IMR-90 (cell line): ENCODE results near the gene BARX1. TPM values are rescaled to one million over a fixed set of nuclear protein-coding genes. Genes with fewer than 3 reads are reported as not detected.

Experiments
- ATAC-seq: fragments of 200-7000 bp; cut with Tn5 transposase; 2 replicates; pipeline ENCODE4 v1.9.1; 2020; ENCODE audit warnings: low read depth, mild to moderate bottlenecking, moderate library complexity
- BruUV-seq: library from RNA; stranded (reverse); fragments of 400-500 nt; replicated peaks from 2 replicates; lab custom pipeline; 2021; lab: Mats Ljungman, UMichigan
- CTCF ChIA-PET: fragments of 300-600 bp; formaldehyde crosslinking; extraction: SDS; loops from one replicate; lab custom pipeline; 2021; ENCODE audit warnings: antibody characterized with exemption; lab: Yijun Ruan, JAX
- POLR2A ChIA-PET: fragments of 300-600 bp; sonication (Branson Sonifier 250); formaldehyde crosslinking; loops from one replicate; lab custom pipeline; 2022; ENCODE audit warnings: antibody characterized with exemption; ENCODE audit not compliant: unreplicated experiment; lab: Charles Lee
- DNase-seq: peaks from one replicate; pipeline ENCODE4 v3.0.0; 2013
- H2AFZ ChIP-seq: replicated peaks from 2 replicates; pipeline ENCODE3; 2013; ENCODE audit warnings: low read length, mild to moderate bottlenecking; ENCODE audit not compliant: poor library complexity
- H2AK5ac ChIP-seq: 2 replicates; pipeline ENCODE4 v1.6.1; 2013; ENCODE audit warnings: low read depth, low read length, inconsistent platforms
- H2AK9ac ChIP-seq: replicated peaks from 2 replicates; pipeline ENCODE3; 2013; ENCODE audit warnings: mild to moderate bottlenecking, low read depth, low read length, moderate library complexity; ENCODE audit not compliant: poor library complexity
- H2BK120ac ChIP-seq: 2 replicates; pipeline ENCODE4 v1.6.1; 2013; ENCODE audit warnings: low read depth, low read length, inconsistent platforms
- H2BK15ac ChIP-seq: 3 replicates; pipeline ENCODE4 v1.6.1; 2013; ENCODE audit warnings: low read depth, low read length, inconsistent platforms
- H2BK20ac ChIP-seq: 2 replicates; pipeline ENCODE4 v1.6.1; 2013; ENCODE audit warnings: low read depth, mild to moderate bottlenecking, inconsistent platforms, low read length, moderate library complexity
- H2BK5ac ChIP-seq: 2 replicates; pipeline ENCODE4 v1.6.1; 2013; ENCODE audit warnings: mild to moderate bottlenecking, low read depth, low read length, inconsistent platforms; ENCODE audit not compliant: poor library complexity, severe bottlenecking
- H3K14ac ChIP-seq: replicated peaks from 2 replicates; pipeline ENCODE4 v1.6.1; 2013; ENCODE audit warnings: low read depth, low read length, inconsistent platforms
- H3K18ac ChIP-seq: 2 replicates; pipeline ENCODE4 v1.6.1; 2013; ENCODE audit warnings: low read depth, low read length, control low read depth
- H3K23ac ChIP-seq: 2 replicates; pipeline ENCODE4 v1.6.1; 2013; ENCODE audit warnings: low read depth, low read length, inconsistent platforms
- H3K27ac ChIP-seq: 2 replicates; pipeline ENCODE4 v1.5.1; 2013; ENCODE audit warnings: mild to moderate bottlenecking, control low read depth, low read length; ENCODE audit not compliant: insufficient read depth
- H3K27me3 ChIP-seq: 2 replicates; pipeline ENCODE4 v1.6.1; 2013; ENCODE audit warnings: low read length; ENCODE audit not compliant: control insufficient read depth, insufficient read depth
- H3K36me3 ChIP-seq: 2 replicates; pipeline ENCODE4 v1.6.1; 2013; ENCODE audit warnings: low read length, mixed read lengths; ENCODE audit not compliant: control insufficient read depth, insufficient read depth
- H3K4ac ChIP-seq: 2 replicates; pipeline ENCODE4 v1.6.1; 2013; ENCODE audit warnings: low read depth, low read length, inconsistent platforms
- H3K4me1 ChIP-seq: 2 replicates; pipeline ENCODE4 v1.6.1; 2013; ENCODE audit warnings: low read length, mixed read lengths; ENCODE audit not compliant: control insufficient read depth, insufficient read depth
- H3K4me2 ChIP-seq: 2 replicates; pipeline ENCODE4 v1.6.1; 2013; ENCODE audit warnings: low read depth, mild to moderate bottlenecking, control low read depth, low read length, moderate library complexity
- H3K4me3 ChIP-seq: 2 replicates; pipeline ENCODE4 v1.5.1; 2013; ENCODE audit warnings: low read depth, mild to moderate bottlenecking, control low read depth, low read length, moderate library complexity; ENCODE audit not compliant: insufficient read depth
- H3K56ac ChIP-seq: 2 replicates; pipeline ENCODE4 v1.6.1; 2013; ENCODE audit warnings: low read length, inconsistent platforms; ENCODE audit not compliant: insufficient read depth; ENCODE audit errors: extremely low read depth
- H3K79me1 ChIP-seq, 2 experiments: 2 replicates each; pipeline ENCODE4 v1.6.1; 2013; ENCODE audit warnings: low read length in 2 of 2, inconsistent platforms in 1 of 2, low read depth in 1 of 2
- H3K9ac ChIP-seq: 2 replicates; pipeline ENCODE4 v1.6.1; 2013; ENCODE audit warnings: low read depth, low read length, control low read depth
- H3K9me1 ChIP-seq: 2 replicates; pipeline ENCODE4 v1.6.1; 2013; ENCODE audit warnings: low read length, inconsistent platforms; ENCODE audit not compliant: insufficient read depth
- H3K9me3 ChIP-seq: 2 replicates; pipeline ENCODE4 v1.6.1; 2013; ENCODE audit warnings: low read length; ENCODE audit not compliant: control insufficient read depth, insufficient read depth
- H4K20me1 ChIP-seq: 2 replicates; pipeline ENCODE4 v1.6.1; 2013; ENCODE audit warnings: low read length, inconsistent platforms; ENCODE audit not compliant: insufficient read depth
- H4K5ac ChIP-seq: 2 replicates; pipeline ENCODE4 v1.6.1; 2013; ENCODE audit warnings: mild to moderate bottlenecking, low read depth, low read length, control low read depth
- H4K8ac ChIP-seq, 2 experiments: 2 replicates each; pipeline ENCODE4 v1.6.1; 2013; ENCODE audit warnings: low read depth in 2 of 2, low read length in 2 of 2, control low read depth in 1 of 2, inconsistent platforms in 1 of 2
- H4K91ac ChIP-seq: 2 replicates; pipeline ENCODE4 v1.6.1; 2013; ENCODE audit warnings: low read depth, low read length, inconsistent platforms; ENCODE audit not compliant: insufficient read depth
- MXI1 ChIP-seq: IDR thresholded peaks from 2 replicates; pipeline ENCODE4 v1.6.1; 2012; ENCODE audit warnings: low read depth, mild to moderate bottlenecking, low read length, moderate library complexity, borderline replicate concordance
- NFE2L2 ChIP-seq: fragments of 150-350 bp; IDR thresholded peaks from 2 replicates; pipeline ENCODE4 v1.6.1; 2016; ENCODE audit warnings: low read depth, mild to moderate bottlenecking, low read length
- RFX5 ChIP-seq: IDR thresholded peaks from 2 replicates; pipeline ENCODE4 v1.8.0; 2012; ENCODE audit warnings: low read depth, mild to moderate bottlenecking, low read length, moderate library complexity
- whole genome bisulfite sequencing, 2 experiments: methylation state at CpG; one replicate each; pipeline versions ENCODE4 v1.1.5 to v1.1.7; 2013; ENCODE audit warnings: missing lambda C conversion rate in 2 of 2; ENCODE audit not compliant: insufficient read length in 1 of 2; ENCODE audit errors: extremely low coverage in 2 of 2; 5-methylcytosine and 5-hydroxymethylcytosine counted together
- dilution Hi-C: fragments of 300-500 bp; cut with HindIII; formaldehyde crosslinking; loops from one replicate; pipeline ENCODE4 v1.14.3; 2018; ENCODE audit warnings: low sequenced_read_pairs; ENCODE audit not compliant: unreplicated experiment
- in situ Hi-C: fragments of 300-500 bp; cut with MboI; formaldehyde crosslinking; loops from 3 replicates; pipeline ENCODE4 v1.14.3; 2019; ENCODE audit warnings: low sequenced_read_pairs, inconsistent platforms, mixed read lengths
- intact Hi-C: fragments of 100-400 bp; cut with micrococcal nuclease; formaldehyde crosslinking; loops from 2 replicates; pipeline ENCODE4 v1.10.0; 2022
- polyA plus RNA-seq, 3 experiments: library from polyadenylated mRNA; depleted of rRNA; stranded (reverse); fragments of >200 nt; gene quantifications; 2 replicates each; pipeline ENCODE4 v1.2.3, GENCODE V29; 2012; ENCODE audit warnings: low replicate concordance in 1 of 3
- total RNA-seq: library from RNA; depleted of rRNA; stranded (reverse); fragments of >200 nt; gene quantifications from 2 replicates; pipeline ENCODE4 v1.2.3, GENCODE V29; 2012
- TF ChIP-seq, protein P1 (sequence below): conservative IDR thresholded peaks from 2 replicates; pipeline ENCODE4 v1.5.1; 2012; ENCODE audit warnings: mild to moderate bottlenecking, low read depth, low read length, improper control_type of control experiment

The BARX1 gene
- total and polyA plus RNA-seq, 2 of the 4 experiments (the other 2 are of a cell fraction), result not detected

DNA sequence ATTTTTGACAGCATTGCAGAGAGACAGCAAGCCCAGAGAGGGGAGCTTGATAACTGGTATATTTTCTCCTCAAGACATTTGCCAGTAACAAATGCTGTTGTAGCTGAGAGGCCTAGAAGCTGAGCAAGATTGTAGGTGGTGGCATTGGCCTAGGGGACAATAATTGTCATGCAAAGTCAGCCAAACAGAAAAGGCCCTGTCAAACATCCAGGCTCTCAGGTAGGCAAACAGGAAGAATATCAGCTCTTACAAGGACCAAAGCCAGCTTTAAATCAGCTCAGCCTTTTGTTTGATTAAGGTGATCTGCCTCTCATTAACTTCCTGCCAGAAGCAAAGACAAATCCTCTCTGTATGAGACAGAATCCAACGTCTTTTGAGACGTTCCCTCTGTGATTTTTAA lies 29.7 kb upstream of the BARX1 start:
- Histone ChIP-seq H4K5ac (no peak overlapping the region), H3K9ac (no peak overlapping the region), H3K56ac (no peak overlapping the region), H2BK120ac (no peak overlapping the region), H3K18ac (no peak overlapping the region), H4K20me1 (no peaks in the 10 kb centered on the region), H3K4ac (no peak overlapping the region), H3K27ac (no peak overlapping the region), H2BK15ac (no peak overlapping the region), H2AK9ac (no peak overlapping the region), H2BK5ac (no peak overlapping the region), H3K9me3 (no peaks in the 10 kb centered on the region), H2AK5ac (no peak overlapping the region), H2BK20ac (no peak overlapping the region), H3K36me3 (no peaks in the 10 kb centered on the region), H3K4me1 (no peaks in the 10 kb centered on the region), H3K27me3 (no peaks in the 10 kb centered on the region; the same call in 1 of the 2 replicates), H3K4me3 (no peak overlapping the region), H3K23ac (no peak overlapping the region), H3K14ac (no peak overlapping the region), H2AFZ (no peak overlapping the region), H3K9me1 (no peaks in the 10 kb centered on the region), H4K91ac (no peak overlapping the region), H3K4me2 (no peak overlapping the region), H3K79me1 (no peaks in the 10 kb centered on the region), H4K8ac (no peak overlapping the region)
- intact Hi-C loops, result no loop called here
- ChIA-PET POLR2A (no interaction called here), CTCF (no interaction called here)
- DNase-seq (no peak), ATAC-seq (no peak)
- no CpG with 5 or more reads among the region's 2 CpGs for WGBS, 2 experiments
- dilution Hi-C loops, result no loop called here
- no TSS peak for BruUV-seq
- in situ Hi-C loops, result no loop called here
- TF ChIP-seq MXI1 (no peak), NFE2L2 (no peak), RFX5 (no peak)
- TF ChIP-seq, protein P1, sequence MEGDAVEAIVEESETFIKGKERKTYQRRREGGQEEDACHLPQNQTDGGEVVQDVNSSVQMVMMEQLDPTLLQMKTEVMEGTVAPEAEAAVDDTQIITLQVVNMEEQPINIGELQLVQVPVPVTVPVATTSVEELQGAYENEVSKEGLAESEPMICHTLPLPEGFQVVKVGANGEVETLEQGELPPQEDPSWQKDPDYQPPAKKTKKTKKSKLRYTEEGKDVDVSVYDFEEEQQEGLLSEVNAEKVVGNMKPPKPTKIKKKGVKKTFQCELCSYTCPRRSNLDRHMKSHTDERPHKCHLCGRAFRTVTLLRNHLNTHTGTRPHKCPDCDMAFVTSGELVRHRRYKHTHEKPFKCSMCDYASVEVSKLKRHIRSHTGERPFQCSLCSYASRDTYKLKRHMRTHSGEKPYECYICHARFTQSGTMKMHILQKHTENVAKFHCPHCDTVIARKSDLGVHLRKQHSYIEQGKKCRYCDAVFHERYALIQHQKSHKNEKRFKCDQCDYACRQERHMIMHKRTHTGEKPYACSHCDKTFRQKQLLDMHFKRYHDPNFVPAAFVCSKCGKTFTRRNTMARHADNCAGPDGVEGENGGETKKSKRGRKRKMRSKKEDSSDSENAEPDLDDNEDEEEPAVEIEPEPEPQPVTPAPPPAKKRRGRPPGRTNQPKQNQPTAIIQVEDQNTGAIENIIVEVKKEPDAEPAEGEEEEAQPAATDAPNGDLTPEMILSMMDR, result no peak
